ENCODE results near the gene DRD3.

DRD3 gene

DNA sequence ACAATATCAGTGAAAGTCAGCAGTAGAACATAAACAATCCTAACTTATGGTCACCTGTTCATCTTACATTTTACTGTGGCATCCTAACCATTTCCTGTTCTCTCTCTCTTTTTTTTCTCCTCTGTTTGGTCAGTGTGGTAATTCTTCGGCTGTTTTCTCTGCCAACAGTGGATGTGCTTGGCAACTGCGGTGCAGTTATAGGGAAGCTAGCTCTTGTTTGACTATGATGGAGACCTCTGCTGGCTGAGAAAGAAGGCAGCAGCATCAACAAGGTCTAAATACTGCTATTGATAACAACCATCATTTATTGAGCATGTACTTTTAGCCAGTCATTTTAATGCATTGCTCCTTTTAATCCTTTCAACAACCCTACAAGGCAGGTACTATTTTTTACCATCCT, 723 bp upstream of the DRD3 start:
- DNase-seq (ENCODE audit: low spot score) = no peak

DNA sequence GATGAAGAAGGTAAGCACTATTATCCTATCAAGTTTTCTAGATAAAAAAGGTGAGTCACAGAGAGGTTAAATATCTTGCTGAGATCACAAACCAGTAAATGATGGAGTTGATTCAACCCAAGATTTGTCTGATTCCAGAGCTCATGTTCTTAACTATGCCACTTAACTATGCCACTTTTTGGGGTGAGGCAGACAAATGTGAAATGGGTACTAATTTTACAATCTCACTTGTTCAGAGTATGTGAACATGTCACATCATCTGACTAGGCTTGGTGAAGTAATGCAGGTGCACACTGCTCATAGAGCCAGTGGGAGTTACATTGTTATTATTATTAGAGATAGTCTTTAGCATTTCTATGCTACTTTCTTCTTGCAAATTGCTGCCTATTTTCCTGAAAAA, 2.0 kb downstream of the DRD3 start:
- no peak for DNase-seq (ENCODE audit: low spot score)

- DNase-seq (ENCODE audit: low spot score) = no peak
Observed at GRCh38 chr3:114176487-114176886, 2.4 kb downstream of the DRD3 start.

DNA sequence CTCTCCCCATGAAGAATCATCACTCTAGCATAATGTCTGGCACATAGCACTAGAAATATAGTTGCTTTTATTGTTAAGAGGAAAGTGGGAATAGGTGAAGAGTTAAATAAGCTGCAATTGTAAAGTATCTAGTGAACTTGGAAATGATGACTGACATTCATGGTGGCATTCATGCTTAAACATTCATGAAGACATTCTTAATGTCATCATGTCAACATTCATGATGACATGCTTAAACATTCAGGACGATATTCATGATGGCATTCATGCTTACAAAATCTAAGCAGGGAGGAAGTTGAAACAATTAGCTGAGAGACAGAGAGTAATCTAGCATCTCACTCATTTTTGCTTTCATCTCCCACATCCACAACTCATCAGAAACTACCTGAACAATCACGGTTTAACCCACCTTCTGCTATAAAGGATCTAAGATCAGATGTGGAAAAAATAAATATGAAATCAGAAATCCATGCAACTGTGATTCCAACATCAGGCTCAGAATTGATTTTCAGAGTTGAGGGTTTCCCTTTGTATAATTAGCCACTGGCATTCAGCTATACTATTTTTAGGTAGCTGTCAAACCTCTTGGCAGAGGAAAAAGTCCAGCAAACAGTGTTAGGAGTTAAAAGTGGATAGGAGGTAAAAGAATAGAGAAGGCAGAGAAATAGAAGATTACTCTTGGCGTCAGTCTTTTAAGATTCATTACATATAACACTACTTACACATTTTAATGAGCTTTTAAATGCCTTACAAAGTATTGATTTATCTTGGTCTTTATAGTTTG, 3.5 kb downstream of the DRD3 start:
- no peak for DNase-seq (ENCODE audit: low spot score)

GRCh38 chr3:114171677-114172076, 7.2 kb downstream of the DRD3 start:
- DNase-seq (ENCODE audit: low spot score) = no peak

DNA sequence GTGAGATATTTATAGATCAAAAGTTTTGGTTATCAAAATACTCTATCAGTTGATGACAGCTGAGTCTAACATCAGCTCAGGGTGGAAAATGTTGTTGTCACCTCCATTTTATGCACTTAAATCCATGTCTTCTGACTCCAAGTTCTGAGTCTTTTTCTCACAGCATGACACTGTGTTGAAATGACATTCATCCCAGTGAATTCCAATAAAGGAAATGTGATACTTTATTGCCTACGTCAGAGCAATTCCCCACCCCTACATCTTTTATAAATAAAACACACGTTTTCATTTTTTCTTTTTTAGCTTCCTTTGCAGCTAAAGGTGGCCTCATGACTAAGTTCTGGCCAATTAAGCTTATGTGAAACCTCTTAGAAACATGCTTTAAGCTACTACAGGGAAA, 10.7 kb downstream of the DRD3 start:
- no peak for DNase-seq (ENCODE audit: low spot score)

- DNase-seq (ENCODE audit: low spot score) = no peak
Observed at GRCh38 chr3:114157321-114157720, 21.5 kb downstream of the DRD3 start.

DNA sequence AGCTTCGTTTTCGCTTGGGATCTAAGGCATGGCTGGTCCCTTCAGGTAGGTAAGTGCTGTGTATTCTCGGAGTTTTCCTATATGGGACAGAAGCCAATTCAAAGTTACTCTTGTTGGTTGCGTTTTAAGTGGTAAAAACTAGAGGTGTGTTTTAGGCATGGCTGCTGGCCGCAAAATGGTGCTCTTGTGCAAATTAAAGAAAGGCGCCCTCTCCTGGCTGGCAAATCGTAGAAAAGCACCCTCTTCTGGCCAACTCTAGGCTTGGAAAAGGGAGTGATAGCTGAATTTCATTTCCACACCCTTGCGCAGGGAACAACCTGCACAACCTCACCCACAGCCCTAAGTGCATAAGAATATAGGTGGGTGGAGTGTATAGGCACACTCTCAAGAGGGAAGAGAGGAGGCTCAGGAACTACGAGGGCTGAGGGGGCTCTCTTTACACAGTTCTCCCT, 23.5 kb downstream of the DRD3 start:
- DNase-seq (ENCODE audit: low spot score) = peak; percentile 61

GRCh38 chr3:114154321-114154821, 24.5 kb downstream of the DRD3 start:
- no peak for DNase-seq (ENCODE audit: low spot score)

- DNase-seq (ENCODE audit: low spot score) = peak; percentile 85
Observed at GRCh38 chr3:114152519-114153151, 26.2 kb downstream of the DRD3 start.

DNA sequence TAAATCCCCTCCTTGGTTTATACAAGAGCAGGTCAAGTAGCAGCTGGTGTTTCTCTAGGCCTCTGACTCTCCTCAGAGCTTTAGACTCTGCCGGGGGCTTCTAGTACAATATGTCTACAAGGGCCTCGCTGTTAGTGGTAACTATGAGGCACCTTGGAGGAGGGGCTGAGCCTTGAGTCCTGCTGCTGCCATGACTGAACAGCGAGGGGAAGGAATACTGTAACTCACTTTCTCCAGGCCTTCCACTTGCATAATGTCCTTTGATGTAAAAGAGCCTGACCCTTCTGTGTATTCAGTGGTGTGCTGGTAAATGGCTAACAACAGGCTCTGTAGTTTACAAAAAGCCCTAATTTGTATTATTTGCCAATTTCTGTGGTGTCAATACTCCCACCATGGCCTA, 27.8 kb downstream of the DRD3 start:
- no peak for DNase-seq (ENCODE audit: low spot score)

- DNase-seq (ENCODE audit: low spot score) = no peak
Observed at GRCh38 chr3:114147251-114147650, 31.6 kb downstream of the DRD3 start.

DNA sequence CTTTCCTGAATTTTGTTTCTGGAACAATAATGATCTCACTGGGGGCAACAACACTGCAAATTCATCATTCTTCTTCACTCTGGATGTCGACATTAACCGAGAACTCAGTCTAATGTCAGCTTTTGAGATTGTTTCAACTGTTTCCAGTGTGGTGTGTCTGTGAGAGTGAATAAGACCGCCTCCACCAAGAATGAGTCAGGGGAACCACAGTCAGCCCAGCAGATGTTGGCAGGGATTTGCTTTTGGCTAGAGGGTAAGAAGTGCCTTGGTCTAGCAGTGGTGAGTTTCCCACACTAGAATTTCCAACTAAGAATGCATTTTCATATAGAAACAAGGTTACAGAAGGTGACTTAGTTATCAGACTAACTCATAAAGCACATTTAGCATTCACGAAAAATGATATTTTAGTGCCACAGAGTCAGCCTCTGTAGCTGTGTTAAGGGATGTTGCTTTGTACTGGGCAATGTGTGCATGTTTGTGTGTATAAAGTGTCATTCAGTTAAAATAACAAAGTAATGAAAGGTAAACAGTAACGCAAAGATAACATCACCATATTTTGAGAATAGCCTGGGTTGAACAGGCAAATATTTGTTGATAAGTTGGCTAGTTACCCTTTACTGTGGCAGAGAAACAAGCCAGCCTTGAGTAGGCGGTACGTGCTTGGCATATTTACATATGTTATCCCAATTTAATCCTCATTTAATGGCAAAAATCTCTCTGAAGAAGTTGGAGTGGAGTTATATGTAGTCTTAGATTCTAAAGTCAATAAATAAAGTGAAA, 33.8 kb downstream of the DRD3 start:
- no peak for DNase-seq (ENCODE audit: low spot score)

GRCh38 chr3:114143817-114144216, 35.0 kb downstream of the DRD3 start:
- no peak for DNase-seq (ENCODE audit: low spot score)

- no peak for DNase-seq (ENCODE audit: low spot score)
Observed at GRCh38 chr3:114139836-114140235, 39.0 kb downstream of the DRD3 start.

- no peak for DNase-seq (ENCODE audit: low spot score)
Observed at GRCh38 chr3:114133947-114134346, 44.9 kb downstream of the DRD3 start.

DNA sequence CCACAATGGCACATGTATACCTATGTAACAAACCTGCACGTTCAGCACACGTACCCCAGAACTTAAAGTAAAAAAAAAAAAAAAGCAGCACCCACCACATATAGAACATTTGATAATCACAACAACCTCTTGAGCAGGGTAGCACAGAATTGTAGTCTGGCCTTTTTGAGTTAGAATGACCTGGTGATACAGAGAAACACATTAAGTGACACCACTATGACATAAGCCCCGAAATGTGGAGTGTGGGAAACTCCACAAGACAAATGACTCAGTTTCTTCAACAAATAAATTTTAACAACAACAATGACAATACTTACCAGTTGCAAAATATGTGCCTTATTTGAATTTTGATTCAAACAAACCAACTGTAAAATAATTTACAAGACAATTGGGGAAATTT, 46.4 kb downstream of the DRD3 start:
- no peak for DNase-seq (ENCODE audit: low spot score)

GRCh38 chr3:114128826-114129225, 50.0 kb downstream of the DRD3 start:
- DNase-seq (ENCODE audit: low spot score) = no peak

DNA sequence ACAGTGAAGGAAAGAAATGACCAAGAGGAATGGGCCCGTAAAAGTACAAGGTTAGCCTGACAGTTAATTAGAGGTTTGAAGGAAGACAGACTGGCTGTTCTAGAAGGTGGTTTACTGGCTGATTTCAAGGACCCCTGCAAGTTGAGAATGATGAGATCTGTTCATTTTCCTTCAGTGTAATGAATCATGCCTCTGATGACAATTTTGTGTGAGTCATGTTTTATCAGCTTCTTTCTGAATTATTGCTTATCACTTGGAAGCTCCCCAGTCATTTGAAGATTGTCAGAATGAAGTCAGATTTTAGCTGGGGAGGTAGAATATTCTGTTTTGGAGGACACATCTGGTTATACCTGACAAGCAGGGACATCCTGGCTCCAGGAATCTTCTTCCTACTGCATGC, 50.6 kb downstream of the DRD3 start:
- no peak for DNase-seq (ENCODE audit: low spot score)

DNA sequence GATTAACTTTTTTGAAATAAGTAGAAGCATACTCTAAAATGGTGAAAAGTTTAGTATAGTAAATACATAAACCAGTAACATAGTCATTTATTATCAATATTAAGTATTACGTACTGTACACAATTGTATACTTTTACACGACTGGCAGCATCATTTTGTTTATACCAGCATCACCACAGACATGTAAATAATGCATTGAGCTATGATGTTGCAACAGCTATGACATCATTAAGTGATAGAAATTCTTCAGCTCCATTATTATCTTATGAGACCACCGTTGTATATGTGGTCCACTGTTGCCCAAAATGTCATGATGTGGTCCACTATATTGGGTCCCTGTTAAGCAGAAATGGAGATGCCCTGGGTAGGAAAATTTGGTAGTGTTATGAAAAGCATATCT, 51.3 kb downstream of the DRD3 start:
- DNase-seq (ENCODE audit: low spot score) = no peak

DNA sequence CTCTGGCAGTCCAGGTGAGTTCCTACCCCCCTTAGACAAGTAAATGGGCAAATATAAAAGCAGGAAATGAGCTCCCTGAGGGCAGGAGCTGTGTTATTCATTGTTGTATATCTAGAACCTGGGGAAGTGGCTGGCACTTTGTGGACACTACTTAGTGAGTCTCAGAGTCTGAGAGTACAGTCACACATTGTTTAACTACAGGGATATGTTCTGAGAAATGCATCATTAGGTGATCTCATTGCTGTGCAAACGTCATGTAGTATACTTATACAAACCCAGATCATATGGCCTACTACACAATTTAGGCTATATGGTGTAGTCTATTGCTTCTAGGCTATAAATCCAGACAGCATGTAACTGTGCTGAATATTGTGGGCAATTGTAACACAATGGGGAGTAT, 52.4 kb downstream of the DRD3 start:
- no peak for DNase-seq (ENCODE audit: low spot score)

GRCh38 chr3:114122027-114122709, 56.7 kb downstream of the DRD3 start:
- no peak for DNase-seq (ENCODE audit: low spot score)
